GM23248 (cell line): ENCODE measurements around the gene LLGL1.

Source experiments
- EZH2 ChIP-seq: fragments of 200-600 bp; sonication (generic); IDR thresholded peaks from 2 replicates; pipeline ENCODE4 v1.6.1; 2018; ENCODE audit warnings: antibody characterized with exemption, mild to moderate bottlenecking; ENCODE audit not compliant: insufficient read depth, poor library complexity, severe bottlenecking
- EZH2phosphoT487 ChIP-seq: fragments of 200-600 bp; sonication (generic); IDR thresholded peaks from 2 replicates; pipeline ENCODE4 v1.6.1; 2018; ENCODE audit warnings: antibody characterized with exemption, moderate library complexity, mild to moderate bottlenecking, low read depth; ENCODE audit not compliant: insufficient read depth

GRCh38 chr17:18278867-18279266 lies 53.4 kb downstream of the LLGL1 start:
- TF ChIP-seq EZH2 (no peak), EZH2phosphoT487 (no peak)
